ENCODE results near the gene EIF3A.

DNA sequence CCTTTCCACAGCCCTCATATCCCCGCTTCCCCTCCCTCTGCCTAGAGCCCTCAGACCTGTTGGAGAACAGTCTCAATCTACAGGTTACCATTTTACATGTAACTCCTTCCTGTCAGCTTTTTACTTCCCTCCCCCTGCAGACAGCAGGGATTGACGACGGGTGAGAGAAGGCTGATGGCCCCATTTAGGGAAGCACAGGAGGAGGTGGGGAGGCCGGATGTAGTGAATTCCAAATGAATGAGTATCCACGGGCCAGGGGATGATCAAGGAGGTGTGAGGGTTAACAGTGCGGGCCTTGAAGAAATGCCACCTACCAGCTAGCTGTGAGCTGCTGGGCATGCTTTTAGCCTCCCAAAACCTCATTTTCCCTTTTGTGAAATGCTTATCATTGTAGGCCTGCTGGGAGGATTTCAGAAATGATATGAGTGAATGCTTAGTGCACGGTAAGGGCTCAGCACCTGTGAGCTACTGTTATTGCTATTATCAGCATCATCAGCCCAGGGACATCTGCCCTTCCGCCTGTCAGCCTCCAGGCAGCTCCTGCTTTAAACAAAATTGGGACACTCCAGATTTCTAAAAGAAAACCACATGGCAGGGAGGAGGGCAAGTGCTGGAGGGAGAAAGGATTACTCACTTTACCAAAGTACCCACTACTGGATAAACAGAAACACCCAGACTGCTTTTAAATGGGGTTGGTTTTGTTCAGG is 57.6 kb downstream of the EIF3A start:
- TF ChIP-seq, protein P1, sequence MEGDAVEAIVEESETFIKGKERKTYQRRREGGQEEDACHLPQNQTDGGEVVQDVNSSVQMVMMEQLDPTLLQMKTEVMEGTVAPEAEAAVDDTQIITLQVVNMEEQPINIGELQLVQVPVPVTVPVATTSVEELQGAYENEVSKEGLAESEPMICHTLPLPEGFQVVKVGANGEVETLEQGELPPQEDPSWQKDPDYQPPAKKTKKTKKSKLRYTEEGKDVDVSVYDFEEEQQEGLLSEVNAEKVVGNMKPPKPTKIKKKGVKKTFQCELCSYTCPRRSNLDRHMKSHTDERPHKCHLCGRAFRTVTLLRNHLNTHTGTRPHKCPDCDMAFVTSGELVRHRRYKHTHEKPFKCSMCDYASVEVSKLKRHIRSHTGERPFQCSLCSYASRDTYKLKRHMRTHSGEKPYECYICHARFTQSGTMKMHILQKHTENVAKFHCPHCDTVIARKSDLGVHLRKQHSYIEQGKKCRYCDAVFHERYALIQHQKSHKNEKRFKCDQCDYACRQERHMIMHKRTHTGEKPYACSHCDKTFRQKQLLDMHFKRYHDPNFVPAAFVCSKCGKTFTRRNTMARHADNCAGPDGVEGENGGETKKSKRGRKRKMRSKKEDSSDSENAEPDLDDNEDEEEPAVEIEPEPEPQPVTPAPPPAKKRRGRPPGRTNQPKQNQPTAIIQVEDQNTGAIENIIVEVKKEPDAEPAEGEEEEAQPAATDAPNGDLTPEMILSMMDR (IDR thresholded peaks at IDR 0.05): no peak
- TF ChIP-seq POLR2A (IDR thresholded peaks at IDR 0.05): no peak

Data from testis (tissue), 2 donors.